Astrocyte (in vitro differentiated cells and primary cell): ENCODE results near the gene PRM3. TPM values are rescaled to one million over a fixed set of nuclear protein-coding genes. Genes with fewer than 3 reads are reported as not detected.

Source experiments
- DNase-seq: peaks from one replicate; pipeline ENCODE4 v3.0.0-alpha.2; 2010; ENCODE audit warnings: low read depth
- FAIRE-seq: peaks from 2 replicates; lab custom pipeline; 2011; peaks lifted over from hg19 to GRCh38; lab: Jason Lieb, UNC
- H2AFZ ChIP-seq: 2 replicates; pipeline ENCODE4 v1.6.0; 2012; ENCODE audit warnings: low read depth, low read length, inconsistent platforms
- H3K27ac ChIP-seq: 2 replicates; pipeline ENCODE4 v1.5.1; 2011; ENCODE audit warnings: low read depth, low read length, inconsistent platforms
- H3K27me3 ChIP-seq: 2 replicates; pipeline ENCODE4 v1.6.0; 2011; ENCODE audit warnings: low read length, inconsistent platforms; ENCODE audit not compliant: insufficient read depth
- H3K36me3 ChIP-seq: 2 replicates; pipeline ENCODE4 v1.5.1; 2011; ENCODE audit warnings: low read length, inconsistent platforms; ENCODE audit not compliant: insufficient read depth
- H3K4me1 ChIP-seq: 2 replicates; pipeline ENCODE4 v1.5.1; 2011; ENCODE audit warnings: low read length, inconsistent platforms; ENCODE audit not compliant: insufficient read depth
- H3K4me2 ChIP-seq: 2 replicates; pipeline ENCODE4 v1.6.0; 2012; ENCODE audit warnings: low read length, inconsistent platforms
- H3K4me3 ChIP-seq: 2 replicates; pipeline ENCODE4 v1.5.1; 2011; ENCODE audit warnings: low read depth, mild to moderate bottlenecking, low read length, inconsistent platforms; ENCODE audit not compliant: insufficient read depth
- H3K79me2 ChIP-seq: 2 replicates; pipeline ENCODE4 v1.6.0; 2012; ENCODE audit warnings: mild to moderate bottlenecking, low read length, inconsistent platforms; ENCODE audit not compliant: insufficient read depth
- H3K9ac ChIP-seq: 2 replicates; pipeline ENCODE4 v1.6.0; 2012; ENCODE audit warnings: mild to moderate bottlenecking, low read length, inconsistent platforms
- H3K9me3 ChIP-seq: 2 replicates; pipeline ENCODE4 v1.5.1; 2012; ENCODE audit warnings: low read depth, mild to moderate bottlenecking, low read length, inconsistent platforms; ENCODE audit not compliant: insufficient read depth
- H4K20me1 ChIP-seq: 2 replicates; pipeline ENCODE4 v1.6.0; 2012; ENCODE audit warnings: low read length, inconsistent platforms; ENCODE audit not compliant: insufficient read depth
- H3K27ac Mint-ChIP-seq: one replicate; pipeline ENCODE4 v1.8.0; 2021; ENCODE audit warnings: mild to moderate bottlenecking, mixed read lengths; ENCODE audit not compliant: unreplicated experiment
- H3K27me3 Mint-ChIP-seq: one replicate; pipeline ENCODE4 v1.8.0; 2021; ENCODE audit warnings: low read depth, mixed read lengths; ENCODE audit not compliant: unreplicated experiment
- H3K36me3 Mint-ChIP-seq: one replicate; pipeline ENCODE4 v1.8.0; 2021; ENCODE audit warnings: low read depth, mixed read lengths; ENCODE audit not compliant: unreplicated experiment
- H3K4me1 Mint-ChIP-seq: one replicate; pipeline ENCODE4 v1.8.0; 2021; ENCODE audit warnings: low read depth, mixed read lengths; ENCODE audit not compliant: unreplicated experiment
- H3K4me3 Mint-ChIP-seq: one replicate; pipeline ENCODE4 v1.8.0; 2021; ENCODE audit warnings: mild to moderate bottlenecking, moderate library complexity, mixed read lengths; ENCODE audit not compliant: unreplicated experiment
- H3K9me3 Mint-ChIP-seq: one replicate; pipeline ENCODE4 v1.8.0; 2021; ENCODE audit warnings: mild to moderate bottlenecking, mixed read lengths; ENCODE audit not compliant: unreplicated experiment
- CTCF ChIP-seq: IDR thresholded peaks from 2 replicates; pipeline ENCODE4 v1.5.1; 2011; ENCODE audit warnings: low read depth, mild to moderate bottlenecking, inconsistent platforms, low read length, moderate library complexity; ENCODE audit not compliant: insufficient read depth
- EZH2 ChIP-seq: IDR thresholded peaks from 2 replicates; pipeline ENCODE4 v1.6.1; 2012; ENCODE audit warnings: mild to moderate bottlenecking, low read length, inconsistent platforms; ENCODE audit not compliant: insufficient read depth
- total RNA-seq: library from RNA; stranded (reverse); gene quantifications from 2 replicates; pipeline ENCODE4 v1.2.1, GENCODE V29; 2021

PRM3 gene
- total RNA-seq, 1 donor from 2014 or later: not detected

GRCh38 chr16:11277607-11278337 is 4.3 kb upstream of the PRM3 start:
- H3K4me3 Mint-ChIP-seq: no peak overlapping the region
- FAIRE-seq (no peak), DNase-seq (no peak)
- Histone ChIP-seq H3K27me3 (peaks cover 2% of the 10 kb centered on the region), H3K4me2 (no peak overlapping the region), H3K9ac (no peak overlapping the region), H3K9me3 (no peaks in the 10 kb centered on the region), H3K27ac (no peak overlapping the region), H3K4me3 (no peak overlapping the region), H2AFZ (no peak overlapping the region), H3K36me3 (no peaks in the 10 kb centered on the region), H4K20me1 (no peaks in the 10 kb centered on the region), H3K79me2 (no peaks in the 10 kb centered on the region), H3K4me1 (no peaks in the 10 kb centered on the region)
- H3K27ac Mint-ChIP-seq: no peak overlapping the region
- H3K9me3 Mint-ChIP-seq: peaks cover 7% of the 10 kb centered on the region
- peaks cover 4% of the 10 kb centered on the region for H3K4me1 Mint-ChIP-seq
- no peak for TF ChIP-seq CTCF
- H3K36me3 Mint-ChIP-seq: peaks cover 2% of the 10 kb centered on the region
- H3K27me3 Mint-ChIP-seq: peaks cover 29% of the 10 kb centered on the region

GRCh38 chr16:11276896-11277593 is 3.6 kb upstream of the PRM3 start:
- Histone ChIP-seq H3K79me2 (no peaks in the 10 kb centered on the region), H3K4me2 (no peak overlapping the region), H2AFZ (no peak overlapping the region), H3K9ac (no peak overlapping the region), H3K36me3 (no peaks in the 10 kb centered on the region), H3K4me1 (no peaks in the 10 kb centered on the region), H4K20me1 (no peaks in the 10 kb centered on the region), H3K27me3 (peaks cover 2% of the 10 kb centered on the region), H3K9me3 (no peaks in the 10 kb centered on the region), H3K4me3 (no peak overlapping the region), H3K27ac (no peak overlapping the region)
- peaks cover 7% of the 10 kb centered on the region for H3K9me3 Mint-ChIP-seq
- no peak for FAIRE-seq
- H3K36me3 Mint-ChIP-seq: peaks cover 2% of the 10 kb centered on the region
- peaks cover 29% of the 10 kb centered on the region for H3K27me3 Mint-ChIP-seq
- no peak overlapping the region for H3K4me3 Mint-ChIP-seq
- no peak overlapping the region for H3K27ac Mint-ChIP-seq
- TF ChIP-seq EZH2 (no peak), CTCF (no peak)
- no peak for DNase-seq
- H3K4me1 Mint-ChIP-seq: peaks cover 4% of the 10 kb centered on the region
